ENCODE measurements around the gene ISYNA1.

DNA sequence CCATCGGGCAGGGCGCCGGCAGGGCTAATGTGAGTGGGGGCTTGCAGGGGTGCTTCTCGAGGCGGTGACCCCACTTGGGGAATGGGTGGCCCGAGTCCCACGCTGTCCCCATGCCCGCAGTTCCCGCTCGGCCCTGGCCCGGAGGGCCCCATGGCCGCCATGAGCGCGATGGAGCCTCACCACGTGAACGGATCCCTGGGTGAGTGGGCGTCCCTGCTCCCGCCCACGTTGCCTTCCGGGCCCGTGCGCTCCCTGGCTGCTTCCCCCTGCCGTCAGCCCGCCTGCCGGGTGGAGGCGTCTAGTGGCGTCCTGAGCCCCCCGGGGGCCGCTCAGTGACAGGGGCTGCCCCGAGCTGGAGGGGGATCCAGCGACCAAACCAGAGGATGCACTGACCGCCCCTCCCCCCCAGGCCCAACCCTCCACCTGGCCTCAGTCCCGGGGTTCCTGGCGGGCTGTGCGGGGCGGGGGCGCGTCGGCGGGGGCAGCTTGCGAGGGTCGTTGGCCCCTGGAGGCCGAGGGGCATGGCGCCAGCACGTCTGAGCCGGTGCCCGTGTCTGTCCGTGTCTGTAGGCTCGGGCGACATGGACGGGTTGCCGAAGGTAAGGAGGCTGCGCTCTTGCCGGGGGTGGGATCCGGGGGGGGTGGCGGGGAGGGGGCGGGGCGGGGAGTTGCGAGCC, 4.8 kb downstream of the ISYNA1 start:
- TF ChIP-seq, protein P1, sequence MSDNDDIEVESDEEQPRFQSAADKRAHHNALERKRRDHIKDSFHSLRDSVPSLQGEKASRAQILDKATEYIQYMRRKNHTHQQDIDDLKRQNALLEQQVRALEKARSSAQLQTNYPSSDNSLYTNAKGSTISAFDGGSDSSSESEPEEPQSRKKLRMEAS (CRISPR knock-in tag; IDR thresholded peaks at IDR 0.05): peak; percentile 64
- TF ChIP-seq, protein P2, sequence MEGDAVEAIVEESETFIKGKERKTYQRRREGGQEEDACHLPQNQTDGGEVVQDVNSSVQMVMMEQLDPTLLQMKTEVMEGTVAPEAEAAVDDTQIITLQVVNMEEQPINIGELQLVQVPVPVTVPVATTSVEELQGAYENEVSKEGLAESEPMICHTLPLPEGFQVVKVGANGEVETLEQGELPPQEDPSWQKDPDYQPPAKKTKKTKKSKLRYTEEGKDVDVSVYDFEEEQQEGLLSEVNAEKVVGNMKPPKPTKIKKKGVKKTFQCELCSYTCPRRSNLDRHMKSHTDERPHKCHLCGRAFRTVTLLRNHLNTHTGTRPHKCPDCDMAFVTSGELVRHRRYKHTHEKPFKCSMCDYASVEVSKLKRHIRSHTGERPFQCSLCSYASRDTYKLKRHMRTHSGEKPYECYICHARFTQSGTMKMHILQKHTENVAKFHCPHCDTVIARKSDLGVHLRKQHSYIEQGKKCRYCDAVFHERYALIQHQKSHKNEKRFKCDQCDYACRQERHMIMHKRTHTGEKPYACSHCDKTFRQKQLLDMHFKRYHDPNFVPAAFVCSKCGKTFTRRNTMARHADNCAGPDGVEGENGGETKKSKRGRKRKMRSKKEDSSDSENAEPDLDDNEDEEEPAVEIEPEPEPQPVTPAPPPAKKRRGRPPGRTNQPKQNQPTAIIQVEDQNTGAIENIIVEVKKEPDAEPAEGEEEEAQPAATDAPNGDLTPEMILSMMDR (IDR thresholded peaks at IDR 0.05): no peak
- TF ChIP-seq ESRRA (CRISPR knock-in tag; IDR thresholded peaks at IDR 0.05; ENCODE audit: borderline replicate concordance) (no peak), GABPB1 (CRISPR knock-in tag; IDR thresholded peaks at IDR 0.05) (no peak), SP1 (CRISPR knock-in tag; conservative IDR thresholded peaks at IDR 0.05) (no peak; the same call in 1 of the 2 replicates), NR1H2 (CRISPR knock-in tag; IDR thresholded peaks at IDR 0.05) (no peak), SMAD3 (CRISPR knock-in tag; IDR thresholded peaks at IDR 0.05; ENCODE audit: borderline replicate concordance) (no peak)
- TF ChIP-seq, protein P3, sequence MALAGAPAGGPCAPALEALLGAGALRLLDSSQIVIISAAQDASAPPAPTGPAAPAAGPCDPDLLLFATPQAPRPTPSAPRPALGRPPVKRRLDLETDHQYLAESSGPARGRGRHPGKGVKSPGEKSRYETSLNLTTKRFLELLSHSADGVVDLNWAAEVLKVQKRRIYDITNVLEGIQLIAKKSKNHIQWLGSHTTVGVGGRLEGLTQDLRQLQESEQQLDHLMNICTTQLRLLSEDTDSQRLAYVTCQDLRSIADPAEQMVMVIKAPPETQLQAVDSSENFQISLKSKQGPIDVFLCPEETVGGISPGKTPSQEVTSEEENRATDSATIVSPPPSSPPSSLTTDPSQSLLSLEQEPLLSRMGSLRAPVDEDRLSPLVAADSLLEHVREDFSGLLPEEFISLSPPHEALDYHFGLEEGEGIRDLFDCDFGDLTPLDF (CRISPR knock-in tag; IDR thresholded peaks at IDR 0.05): no peak
- TF ChIP-seq, protein P4, sequence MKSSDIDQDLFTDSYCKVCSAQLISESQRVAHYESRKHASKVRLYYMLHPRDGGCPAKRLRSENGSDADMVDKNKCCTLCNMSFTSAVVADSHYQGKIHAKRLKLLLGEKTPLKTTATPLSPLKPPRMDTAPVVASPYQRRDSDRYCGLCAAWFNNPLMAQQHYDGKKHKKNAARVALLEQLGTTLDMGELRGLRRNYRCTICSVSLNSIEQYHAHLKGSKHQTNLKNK (CRISPR knock-in tag; IDR thresholded peaks at IDR 0.05): no peak
- TF ChIP-seq, protein P5, sequence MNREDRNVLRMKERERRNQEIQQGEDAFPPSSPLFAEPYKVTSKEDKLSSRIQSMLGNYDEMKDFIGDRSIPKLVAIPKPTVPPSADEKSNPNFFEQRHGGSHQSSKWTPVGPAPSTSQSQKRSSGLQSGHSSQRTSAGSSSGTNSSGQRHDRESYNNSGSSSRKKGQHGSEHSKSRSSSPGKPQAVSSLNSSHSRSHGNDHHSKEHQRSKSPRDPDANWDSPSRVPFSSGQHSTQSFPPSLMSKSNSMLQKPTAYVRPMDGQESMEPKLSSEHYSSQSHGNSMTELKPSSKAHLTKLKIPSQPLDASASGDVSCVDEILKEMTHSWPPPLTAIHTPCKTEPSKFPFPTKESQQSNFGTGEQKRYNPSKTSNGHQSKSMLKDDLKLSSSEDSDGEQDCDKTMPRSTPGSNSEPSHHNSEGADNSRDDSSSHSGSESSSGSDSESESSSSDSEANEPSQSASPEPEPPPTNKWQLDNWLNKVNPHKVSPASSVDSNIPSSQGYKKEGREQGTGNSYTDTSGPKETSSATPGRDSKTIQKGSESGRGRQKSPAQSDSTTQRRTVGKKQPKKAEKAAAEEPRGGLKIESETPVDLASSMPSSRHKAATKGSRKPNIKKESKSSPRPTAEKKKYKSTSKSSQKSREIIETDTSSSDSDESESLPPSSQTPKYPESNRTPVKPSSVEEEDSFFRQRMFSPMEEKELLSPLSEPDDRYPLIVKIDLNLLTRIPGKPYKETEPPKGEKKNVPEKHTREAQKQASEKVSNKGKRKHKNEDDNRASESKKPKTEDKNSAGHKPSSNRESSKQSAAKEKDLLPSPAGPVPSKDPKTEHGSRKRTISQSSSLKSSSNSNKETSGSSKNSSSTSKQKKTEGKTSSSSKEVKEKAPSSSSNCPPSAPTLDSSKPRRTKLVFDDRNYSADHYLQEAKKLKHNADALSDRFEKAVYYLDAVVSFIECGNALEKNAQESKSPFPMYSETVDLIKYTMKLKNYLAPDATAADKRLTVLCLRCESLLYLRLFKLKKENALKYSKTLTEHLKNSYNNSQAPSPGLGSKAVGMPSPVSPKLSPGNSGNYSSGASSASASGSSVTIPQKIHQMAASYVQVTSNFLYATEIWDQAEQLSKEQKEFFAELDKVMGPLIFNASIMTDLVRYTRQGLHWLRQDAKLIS (CRISPR knock-in tag; IDR thresholded peaks at IDR 0.05; ENCODE audit: borderline replicate concordance): no peak
- TF ChIP-seq, protein P6, sequence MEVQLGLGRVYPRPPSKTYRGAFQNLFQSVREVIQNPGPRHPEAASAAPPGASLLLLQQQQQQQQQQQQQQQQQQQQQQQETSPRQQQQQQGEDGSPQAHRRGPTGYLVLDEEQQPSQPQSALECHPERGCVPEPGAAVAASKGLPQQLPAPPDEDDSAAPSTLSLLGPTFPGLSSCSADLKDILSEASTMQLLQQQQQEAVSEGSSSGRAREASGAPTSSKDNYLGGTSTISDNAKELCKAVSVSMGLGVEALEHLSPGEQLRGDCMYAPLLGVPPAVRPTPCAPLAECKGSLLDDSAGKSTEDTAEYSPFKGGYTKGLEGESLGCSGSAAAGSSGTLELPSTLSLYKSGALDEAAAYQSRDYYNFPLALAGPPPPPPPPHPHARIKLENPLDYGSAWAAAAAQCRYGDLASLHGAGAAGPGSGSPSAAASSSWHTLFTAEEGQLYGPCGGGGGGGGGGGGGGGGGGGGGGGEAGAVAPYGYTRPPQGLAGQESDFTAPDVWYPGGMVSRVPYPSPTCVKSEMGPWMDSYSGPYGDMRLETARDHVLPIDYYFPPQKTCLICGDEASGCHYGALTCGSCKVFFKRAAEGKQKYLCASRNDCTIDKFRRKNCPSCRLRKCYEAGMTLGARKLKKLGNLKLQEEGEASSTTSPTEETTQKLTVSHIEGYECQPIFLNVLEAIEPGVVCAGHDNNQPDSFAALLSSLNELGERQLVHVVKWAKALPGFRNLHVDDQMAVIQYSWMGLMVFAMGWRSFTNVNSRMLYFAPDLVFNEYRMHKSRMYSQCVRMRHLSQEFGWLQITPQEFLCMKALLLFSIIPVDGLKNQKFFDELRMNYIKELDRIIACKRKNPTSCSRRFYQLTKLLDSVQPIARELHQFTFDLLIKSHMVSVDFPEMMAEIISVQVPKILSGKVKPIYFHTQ (CRISPR knock-in tag; IDR thresholded peaks at IDR 0.05): no peak

All from WTC11 (cell line).